K562 treated with DMSO at 1 percent for 12 hours (cell line): ENCODE results near the gene HELLS. TPM values are rescaled to one million over a fixed set of nuclear protein-coding genes. Genes with fewer than 3 reads are reported as not detected.

Source experiments
- total RNA-seq: library from RNA; unstranded; fragments of 300-600 nt; gene quantifications from 2 replicates; pipeline ENCODE4 v1.2.3, GENCODE V29; 2022; ENCODE audit not compliant: insufficient read depth

The HELLS gene
- total RNA-seq: 3.2 and 41.5 TPM in 2 replicates

GRCh38 chr10:94545391-94546048 is at the start of gene HELLS:
Gene HELLS (plus strand): TSS chr10:94545788. CDS start chr10:94545922, 134 bp downstream.

Other genes with a start within 250 kb of the HELLS start
- gene NOC3L, start 182.8 kb upstream of the HELLS start, total RNA-seq: 2.3 and 6.8 TPM in 2 replicates
- gene TBC1D12, start 143.2 kb upstream of the HELLS start, total RNA-seq: 4.2 and 6.5 TPM in 2 replicates
- not detected in 2 replicates for gene CYP2C18, start 137.9 kb downstream of the HELLS start, total RNA-seq
- gene CYP2C19, start 216.9 kb downstream of the HELLS start, total RNA-seq: not detected in 2 replicates